HEK293T (cell line): Measurements from ENCODE around the gene CCIN.

ENCODE experiments used
- CTCF ChIA-PET: fragments of 350-600 bp; formaldehyde crosslinking; extraction: SDS; loops from one replicate; lab custom pipeline; 2021; ENCODE audit warnings: antibody characterized with exemption, inconsistent platforms; lab: Yijun Ruan, JAX
- POLR2A ChIA-PET: fragments of 350-600 bp; formaldehyde crosslinking; extraction: SDS; loops from one replicate; lab custom pipeline; 2020; ENCODE audit warnings: antibody characterized with exemption, inconsistent platforms; lab: Yijun Ruan, JAX
- DNase-seq: peaks from one replicate; pipeline ENCODE4 v3.0.0; 2012; ENCODE audit warnings: mixed read lengths; ENCODE audit errors: extremely low spot score
- ARNT ChIP-seq: fragments of 450-650 bp; IDR thresholded peaks from 2 replicates; pipeline ENCODE4 v1.6.1; 2017; ENCODE audit warnings: mild to moderate bottlenecking
- BHLHE40 ChIP-seq: fragments of 450-650 bp; IDR thresholded peaks from 2 replicates; pipeline ENCODE4 v1.6.1; 2016; ENCODE audit warnings: mild to moderate bottlenecking, moderate library complexity, borderline replicate concordance
- CTBP1 ChIP-seq: fragments of 450-650 bp; IDR thresholded peaks from 2 replicates; pipeline ENCODE4 v1.6.1; 2016; ENCODE audit warnings: borderline replicate concordance
- ELF4 ChIP-seq: fragments of 450-650 bp; IDR thresholded peaks from 2 replicates; pipeline ENCODE4 v1.6.1; 2017; ENCODE audit warnings: antibody characterized with exemption
- FOXA1 ChIP-seq: fragments of 450-650 bp; IDR thresholded peaks from 2 replicates; pipeline ENCODE4 v1.6.1; 2016; ENCODE audit warnings: mild to moderate bottlenecking
- FOXK2 ChIP-seq: fragments of 450-650 bp; IDR thresholded peaks from 2 replicates; pipeline ENCODE4 v1.6.1; 2016; ENCODE audit warnings: mild to moderate bottlenecking
- FOXM1 ChIP-seq: fragments of 450-650 bp; IDR thresholded peaks from 2 replicates; pipeline ENCODE4 v1.6.1; 2017; ENCODE audit warnings: mild to moderate bottlenecking, borderline replicate concordance
- HDGF ChIP-seq: fragments of 450-650 bp; IDR thresholded peaks from 2 replicates; pipeline ENCODE4 v1.6.1; 2017; ENCODE audit warnings: antibody characterized with exemption, borderline replicate concordance
- L3MBTL2 ChIP-seq: fragments of 450-650 bp; conservative IDR thresholded peaks from 2 replicates; pipeline ENCODE4 v1.6.1; 2016; ENCODE audit warnings: mild to moderate bottlenecking
- LEF1 ChIP-seq: fragments of 450-650 bp; IDR thresholded peaks from 2 replicates; pipeline ENCODE4 v1.6.1; 2017; ENCODE audit warnings: mild to moderate bottlenecking, borderline replicate concordance
- NFRKB ChIP-seq: fragments of 450-650 bp; IDR thresholded peaks from 2 replicates; pipeline ENCODE4 v1.6.1; 2016; ENCODE audit warnings: mild to moderate bottlenecking, moderate library complexity
- PKNOX1 ChIP-seq: fragments of 450-650 bp; IDR thresholded peaks from 2 replicates; pipeline ENCODE4 v1.6.1; 2016
- SP1 ChIP-seq: fragments of 450-650 bp; IDR thresholded peaks from 2 replicates; pipeline ENCODE4 v1.6.1; 2017
- SUZ12 ChIP-seq: fragments of 450-650 bp; IDR thresholded peaks from 2 replicates; pipeline ENCODE4 v1.6.1; 2016; ENCODE audit warnings: mild to moderate bottlenecking
- TARDBP ChIP-seq: fragments of 450-650 bp; IDR thresholded peaks from 2 replicates; pipeline ENCODE4 v1.6.1; 2016
- ZNF384 ChIP-seq: fragments of 450-650 bp; IDR thresholded peaks from 2 replicates; pipeline ENCODE4 v1.6.1; 2016

The CCIN gene

GRCh38 chr9:36137392-36138004, 31.7 kb upstream of the CCIN start:
- CTCF ChIA-PET = no interaction called here
- POLR2A ChIA-PET = interaction anchor here (1.9 kb wide), 1 partner anchor 26 kb away, joined by 6 read pairs; no protein-coding TSS in a partner anchor
- no peak for DNase-seq
- TF ChIP-seq ELF4 (no peak), CTBP1 (no peak), BHLHE40 (no peak), FOXK2 (no peak), FOXM1 (no peak), NFRKB (no peak), ARNT (no peak), SUZ12 (no peak), L3MBTL2 (no peak)

- DNase-seq = no peak
- POLR2A ChIA-PET = no interaction called here
- TF ChIP-seq NFRKB = no peak
- TF ChIP-seq BHLHE40 = no peak
- TF ChIP-seq TARDBP = no peak
- TF ChIP-seq ELF4 = no peak
- no peak for TF ChIP-seq ZNF384
- no peak for TF ChIP-seq FOXA1
- TF ChIP-seq HDGF = no peak
- TF ChIP-seq FOXK2 = no peak
- TF ChIP-seq ARNT = no peak
- TF ChIP-seq CTBP1 = no peak
- TF ChIP-seq FOXM1 = no peak
- TF ChIP-seq SUZ12 = no peak
- no peak for TF ChIP-seq PKNOX1
- no peak for TF ChIP-seq SP1
- no peak for TF ChIP-seq LEF1
- CTCF ChIA-PET = no interaction called here
Observed at GRCh38 chr9:36138496-36138895, 30.7 kb upstream of the CCIN start.

GRCh38 chr9:36138901-36139300, 30.3 kb upstream of the CCIN start:
- TF ChIP-seq ELF4 = no peak
- no peak for TF ChIP-seq HDGF
- TF ChIP-seq TARDBP = no peak
- no peak for TF ChIP-seq FOXK2
- TF ChIP-seq CTBP1 = no peak
- no peak for TF ChIP-seq NFRKB
- no peak for TF ChIP-seq SP1
- TF ChIP-seq ARNT = no peak
- no peak for TF ChIP-seq FOXM1
- TF ChIP-seq FOXA1 = no peak
- TF ChIP-seq L3MBTL2 = no peak
- CTCF ChIA-PET = no interaction called here
- no peak for DNase-seq
- POLR2A ChIA-PET = no interaction called here

GRCh38 chr9:36140086-36141084, 28.8 kb upstream of the CCIN start:
- CTCF ChIA-PET = no interaction called here
- POLR2A ChIA-PET = no interaction called here
- no peak for DNase-seq
- TF ChIP-seq LEF1 = no peak
- no peak for TF ChIP-seq ZNF384
- TF ChIP-seq L3MBTL2 = no peak
- no peak for TF ChIP-seq NFRKB
- TF ChIP-seq HDGF = no peak
- no peak for TF ChIP-seq FOXM1
- no peak for TF ChIP-seq PKNOX1
- TF ChIP-seq CTBP1 = no peak
- TF ChIP-seq SUZ12 = no peak
- TF ChIP-seq ARNT = no peak
- no peak for TF ChIP-seq FOXA1
- no peak for TF ChIP-seq SP1
- TF ChIP-seq ELF4 = no peak
- TF ChIP-seq TARDBP = no peak
- TF ChIP-seq FOXK2 = no peak
- no peak for TF ChIP-seq BHLHE40

- DNase-seq = no peak
- CTCF ChIA-PET = no interaction called here
- POLR2A ChIA-PET = no interaction called here
- TF ChIP-seq SUZ12 (no peak), ARNT (no peak), SP1 (no peak), HDGF (no peak), LEF1 (no peak), PKNOX1 (no peak), FOXA1 (no peak), BHLHE40 (no peak), FOXM1 (no peak), ELF4 (no peak), NFRKB (no peak), TARDBP (no peak), ZNF384 (no peak), FOXK2 (no peak), CTBP1 (no peak), L3MBTL2 (no peak)
Observed at GRCh38 chr9:36141288-36141687, 27.9 kb upstream of the CCIN start.
